Pancreas (tissue), 10 donors: ENCODE results near the gene YAP1. TPM values are rescaled to one million over a fixed set of nuclear protein-coding genes. Genes with fewer than 3 reads are reported as not detected.

ENCODE experiments used
- ATAC-seq, 4 donors: fragments of 200-7000 bp; cut with Tn5 transposase; one replicate each; pipeline versions ENCODE4 v1.8.0 to v1.9.1; 2020; ENCODE audit warnings: mild to moderate bottlenecking in 4 of 4, moderate library complexity in 4 of 4
- DNase-seq, 6 donors: peaks; one replicate each; pipeline ENCODE4 v3.0.0-alpha.2; 2020
- FAIRE-seq: peaks from 2 replicates; lab custom pipeline; 2012; peaks lifted over from hg19 to GRCh38; lab: Jason Lieb, UNC
- H3K27ac ChIP-seq, 4 donors: fragments of 200-600 bp; sonication (generic); 1 replicate in 3 of 4; 2 replicates in 1 of 4; pipeline versions ENCODE4 v1.5.0 to v1.8.0; 2020
- H3K27me3 ChIP-seq, 4 donors: fragments of 200-600 bp; one replicate each; pipeline ENCODE4 v1.8.0; 2021
- H3K36me3 ChIP-seq, 3 donors: fragments of 200-600 bp; sonication (generic) in 1 of 3; one replicate each; pipeline versions ENCODE4 v1.5.0 to v1.8.0; 2020 to 2021
- H3K4me1 ChIP-seq, 3 donors: fragments of 200-600 bp; one replicate each; pipeline ENCODE4 v1.8.0; 2021
- H3K4me3 ChIP-seq, 4 donors: fragments of 200-600 bp; sonication (generic) in 2 of 4; one replicate each; pipeline versions ENCODE4 v1.5.0 to v1.8.0; 2020 to 2021
- H3K9me3 ChIP-seq, 4 donors: fragments of 200-600 bp; one replicate each; pipeline ENCODE4 v1.8.0; 2021
- CTCF ChIP-seq, 4 donors: fragments of 200-600 bp; sonication (generic) in 3 of 4; IDR thresholded peaks; one replicate each; pipeline versions ENCODE4 v1.5.0 to v1.8.0; 2021; ENCODE audit warnings: antibody characterized with exemption in 4 of 4
- WGBS, 2 donors: extraction: QIAGEN DNeasy Blood & Tissue Kit; methylation state at CpG; one replicate each; pipeline ENCODE4 v1.1.7; 2013; 5-methylcytosine and 5-hydroxymethylcytosine counted together
- intact Hi-C, 3 donors: fragments of 100-400 bp; cut with DNase I; formaldehyde crosslinking; loops; one replicate each; pipeline versions ENCODE4 v1.11.1 to v1.14.2; 2022
- polyA plus RNA-seq, 2 donors: library from polyadenylated mRNA; stranded (reverse); fragments of 200-250 nt; gene quantifications; one replicate each; pipeline ENCODE4 v1.2.3, GENCODE V29; 2013
- total RNA-seq, 6 donors: library from RNA; stranded (reverse); fragmentation: NEBNext Ultra II Directional in 4 of 6; extraction: Animal tissue kit (Norgen Biotek cat#: 25700) in 4 of 6; gene quantifications; one replicate each; pipeline versions ENCODE4 v1.2.1 to v1.2.4, GENCODE V29; 2021 to 2023
- donor health status: healthy with polysubstance abuse.
- donor health status: DM: no; HTN: no; CAD: no; lungs with moderate emphysema.
- donor health status: DM: no; HTN: no; CAD: no.
- donor health status: control.
- donor health status: control.
- donor health status: Bipolar disorder and iron deficiency.
- donor health status: DM: yes; HTN: yes; CAD: no.
- donor health status: DM: no; HTN: no; CAD: no.
- donor health status: DM: no; HTN: no; CAD: no.
- donor health status: DM: yes; HTN: yes; CAD: no.

The YAP1 gene
- total and polyA plus RNA-seq, 8 donors = 8.7 to 46.5 (median 17.2) TPM

GRCh38 chr11:102158164-102158735 is 48.0 kb downstream of the YAP1 start:
- intact Hi-C loops = no loop called here
- H3K4me1 ChIP-seq = peaks cover 0 to 17% (median 10%) of the 10 kb centered on the region in 3 donors
- FAIRE-seq (no peak), DNase-seq (no peak), ATAC-seq (no peak)
- no peak overlapping the region for H3K4me3 ChIP-seq
- no peak for TF ChIP-seq CTCF (IDR thresholded peaks at IDR 0.05)
- H3K36me3 ChIP-seq = no peaks in the 10 kb centered on the region
- H3K27me3 ChIP-seq = no peaks in the 10 kb centered on the region
- peak overlapping the region in 1 of 4 donors; percentile 40 for H3K27ac ChIP-seq
- no peaks in the 10 kb centered on the region for H3K9me3 ChIP-seq
- WGBS, 2 donors = 32 to 35% methylated on average over 2 of the region's 2 CpGs

- no peak for TF ChIP-seq CTCF (IDR thresholded peaks at IDR 0.05)
- WGBS, 2 donors = 87 to 94% methylated on average over 4 of the region's 4 CpGs
- Histone ChIP-seq H3K27me3 (no peaks in the 10 kb centered on the region), H3K9me3 (no peaks in the 10 kb centered on the region), H3K27ac (no peak overlapping the region), H3K4me3 (no peak overlapping the region), H3K36me3 (no peaks in the 10 kb centered on the region), H3K4me1 (no peaks in the 10 kb centered on the region)
- ATAC-seq = no peak
- intact Hi-C loops = no loop called here
- no peak for FAIRE-seq
- DNase-seq = no peak
Measured at GRCh38 chr11:102163368-102163767, 53.1 kb downstream of the YAP1 start.

- no peak for TF ChIP-seq CTCF (IDR thresholded peaks at IDR 0.05)
- H3K36me3 ChIP-seq = no peaks in the 10 kb centered on the region
- intact Hi-C loops = no loop called here
- H3K4me1 ChIP-seq = peaks cover 2 to 9% (median 3%) of the 10 kb centered on the region in 3 donors
- DNase-seq (no peak), ATAC-seq (no peak), FAIRE-seq (no peak)
- no peak overlapping the region for H3K4me3 ChIP-seq
- H3K9me3 ChIP-seq = no peaks in the 10 kb centered on the region
- no peak overlapping the region for H3K27ac ChIP-seq
- H3K27me3 ChIP-seq = no peaks in the 10 kb centered on the region
- WGBS, 2 donors = 90 to 94% methylated on average over 6 of the region's 6 CpGs
Measured at GRCh38 chr11:102166175-102167064, 56.2 kb downstream of the YAP1 start.

GRCh38 chr11:102168481-102168880 is 58.2 kb downstream of the YAP1 start:
- intact Hi-C loops = no loop called here
- Histone ChIP-seq H3K4me3 (no peak overlapping the region), H3K27ac (no peak overlapping the region), H3K9me3 (no peaks in the 10 kb centered on the region), H3K36me3 (no peaks in the 10 kb centered on the region), H3K27me3 (no peaks in the 10 kb centered on the region), H3K4me1 (peaks cover 3 to 12% (median 5%) of the 10 kb centered on the region in 3 donors)
- WGBS, 2 donors = 64 to 83% methylated on average over 1 of the region's 1 CpG
- DNase-seq = no peak
- no peak for FAIRE-seq
- ATAC-seq = no peak
- no peak for TF ChIP-seq CTCF (IDR thresholded peaks at IDR 0.05)
